GM19043 (cell line): ENCODE data around the gene CKS2.
A peak's percentile ranks its signal among the peaks of the same experiment; 100 is the strongest.
"Not testable (repeated sequence)": the region's sequence is repeated elsewhere in the genome, so short reads cannot be mapped to it uniquely, and the experiment has no call there.

Experiments used
- ATAC-seq: cut with Tn5 transposase; IDR thresholded peaks from one replicate; pipeline ENCODE4 v1.9.1; 2021; ENCODE audit warnings: low read depth; ENCODE audit not compliant: unreplicated experiment

Gene CKS2

DNA sequence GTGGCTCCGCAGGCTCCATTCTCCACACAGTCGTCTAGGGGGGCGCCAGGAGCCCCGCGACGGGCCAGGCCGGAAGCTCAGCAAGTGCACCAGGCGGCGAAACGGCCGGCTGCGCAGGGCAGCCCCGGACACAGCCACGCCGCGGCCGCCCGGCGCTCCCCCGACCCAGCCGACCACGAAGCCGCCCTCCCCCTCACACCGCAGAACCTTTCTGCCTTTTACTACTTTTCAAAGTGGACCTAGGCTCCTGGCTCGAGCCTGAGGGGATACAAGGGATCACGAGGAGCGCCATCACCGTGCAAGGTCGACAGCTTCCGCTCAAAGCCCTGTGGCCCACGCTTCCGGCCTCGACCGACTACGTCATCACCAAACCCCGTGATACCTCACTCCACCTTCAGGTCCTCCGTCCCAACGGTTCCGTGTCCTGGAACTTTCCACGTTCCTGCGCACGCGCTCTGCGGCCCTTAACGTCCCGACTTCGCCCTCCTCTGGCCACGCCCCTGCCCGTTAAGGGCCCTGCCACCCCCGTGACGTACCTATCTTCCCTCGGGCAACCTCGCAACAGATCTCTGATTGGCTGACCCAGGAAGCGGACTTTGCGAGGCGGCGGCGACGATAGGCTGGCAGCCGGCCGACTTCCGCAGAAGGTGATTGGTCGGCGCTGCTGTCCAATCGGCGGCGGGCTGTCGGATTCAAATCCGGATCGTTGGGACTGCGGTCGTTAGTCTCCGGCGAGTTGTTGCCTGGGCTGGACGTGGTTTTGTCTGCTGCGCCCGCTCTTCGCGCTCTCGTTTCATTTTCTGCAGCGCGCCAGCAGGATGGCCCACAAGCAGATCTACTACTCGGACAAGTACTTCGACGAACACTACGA, at the start of gene CKS2:
Gene CKS2 (plus strand): TSS at position 721 of the 871 bp plus-strand sequence. CDS start 98 bp downstream, at position 819.
- peak; percentile 90 for ATAC-seq

DNA sequence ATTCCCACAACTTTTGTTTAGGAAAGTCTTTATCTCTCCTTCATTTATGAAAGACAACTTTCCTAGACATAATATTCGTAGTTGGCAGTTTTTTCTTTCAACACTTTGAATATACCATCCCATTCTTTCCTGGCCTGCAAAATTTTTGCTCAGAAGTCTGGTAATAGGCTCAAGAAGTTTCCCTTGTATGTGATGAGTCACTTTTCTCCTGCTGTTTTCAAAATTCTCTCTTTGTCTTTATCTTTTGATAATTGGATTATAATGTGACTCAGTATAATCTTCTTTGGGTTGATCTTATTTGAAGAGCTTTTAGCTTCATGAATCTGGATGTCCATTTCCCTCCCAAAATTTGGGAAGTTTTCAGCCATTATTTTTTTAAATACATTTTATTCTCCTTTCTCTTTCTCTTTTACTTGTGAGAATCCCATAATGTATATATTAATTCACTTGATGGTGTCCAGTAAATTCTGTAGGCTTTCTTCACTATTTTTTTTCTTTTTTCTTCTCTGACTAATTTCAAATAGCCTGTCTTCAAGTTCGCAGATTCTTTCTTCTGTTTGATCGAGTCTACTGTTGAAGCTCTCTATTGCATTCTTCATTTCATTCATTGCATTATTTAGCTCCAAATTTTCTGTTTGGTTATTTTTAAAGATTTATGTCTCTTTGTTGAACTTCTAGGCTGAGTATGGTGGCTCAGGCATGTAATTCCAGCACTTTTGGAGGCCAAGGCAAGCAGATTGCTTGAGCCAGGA, 37.3 kb upstream of the CKS2 start:
- no peak for ATAC-seq

DNA sequence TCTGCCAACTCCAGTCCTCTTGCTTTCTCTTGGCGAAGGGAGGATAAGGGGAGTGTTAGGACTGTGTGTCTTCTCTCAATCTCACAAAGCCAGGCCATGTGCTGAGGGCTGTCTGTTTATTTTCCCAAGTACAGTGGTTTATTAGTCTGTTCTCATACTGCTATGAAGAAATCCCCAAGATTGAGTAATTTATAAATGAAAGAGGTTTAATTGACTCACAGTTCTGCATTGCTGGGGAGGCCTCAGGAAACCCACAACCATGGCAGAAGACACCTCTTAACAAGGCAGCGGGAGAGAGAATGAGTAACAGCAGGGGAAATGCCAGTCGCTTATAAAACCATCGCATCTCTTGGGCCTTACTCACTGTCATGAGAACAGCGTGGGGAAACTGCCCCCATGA, 36.2 kb upstream of the CKS2 start:
- no peak for ATAC-seq

DNA sequence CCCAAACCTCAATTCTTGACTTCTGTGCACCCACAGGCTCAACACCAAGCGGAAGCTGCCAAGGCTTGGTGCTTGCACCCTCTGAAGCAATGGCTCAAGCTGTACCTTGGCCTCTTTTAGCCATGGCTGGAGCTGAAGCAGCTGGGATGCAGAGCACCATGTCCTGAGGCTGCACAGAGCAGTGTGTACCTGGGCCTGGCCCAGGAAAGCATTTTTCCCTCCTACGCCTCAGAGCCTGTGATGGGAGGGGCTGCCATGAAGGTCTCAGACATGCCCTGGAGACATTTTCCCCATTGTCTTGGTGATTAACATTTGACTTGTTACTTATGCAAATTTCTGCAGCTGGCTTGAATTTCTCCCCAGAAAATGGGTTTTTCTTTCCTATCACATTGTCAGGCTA, 35.0 kb upstream of the CKS2 start:
- not testable (repeated sequence) for ATAC-seq

GRCh38 chr9:89277043-89277442, 34.0 kb upstream of the CKS2 start:
- no peak for ATAC-seq

- ATAC-seq: no peak
Measured at GRCh38 chr9:89277454-89277853, 33.5 kb upstream of the CKS2 start.

DNA sequence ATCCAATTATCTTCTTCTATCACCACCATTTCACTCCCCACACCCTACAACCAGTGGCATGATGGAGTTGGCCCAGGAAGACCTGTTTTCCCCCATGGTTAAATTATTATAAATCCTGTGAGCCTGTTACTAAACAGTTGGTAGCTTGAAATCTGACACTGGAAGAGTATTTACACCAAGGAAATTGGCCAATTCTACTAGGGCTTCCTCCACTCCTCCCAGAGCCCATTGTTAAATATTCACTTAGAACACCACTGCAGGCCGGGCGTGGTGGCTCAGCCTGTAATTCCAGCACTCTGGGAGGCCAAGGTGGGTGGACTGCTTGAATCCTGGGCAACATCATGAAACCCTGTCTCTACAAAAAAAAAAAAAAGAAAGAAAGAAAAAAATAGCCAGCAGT, 32.4 kb upstream of the CKS2 start:
- ATAC-seq: no peak

- no peak for ATAC-seq
Measured at GRCh38 chr9:89278997-89279739, 31.8 kb upstream of the CKS2 start.

DNA sequence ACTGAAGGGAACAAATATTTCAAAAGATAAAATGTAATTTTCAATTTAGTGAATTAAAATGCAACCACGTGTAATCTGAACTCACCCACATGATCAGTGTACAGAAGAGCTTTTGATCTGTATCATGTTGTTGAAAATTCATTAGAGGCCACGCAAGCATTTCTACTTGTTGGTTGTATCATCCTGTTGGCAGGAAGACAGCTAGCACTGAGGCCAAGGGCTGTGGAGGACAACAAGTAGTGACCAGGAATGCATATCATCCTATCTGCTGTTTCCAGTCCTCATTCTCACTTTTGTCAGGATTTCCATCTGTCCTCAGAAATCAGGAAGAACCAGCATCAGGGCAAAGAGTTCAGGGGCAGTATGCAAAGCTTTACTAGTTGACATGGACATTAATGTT, 29.9 kb upstream of the CKS2 start:
- ATAC-seq: no peak

DNA sequence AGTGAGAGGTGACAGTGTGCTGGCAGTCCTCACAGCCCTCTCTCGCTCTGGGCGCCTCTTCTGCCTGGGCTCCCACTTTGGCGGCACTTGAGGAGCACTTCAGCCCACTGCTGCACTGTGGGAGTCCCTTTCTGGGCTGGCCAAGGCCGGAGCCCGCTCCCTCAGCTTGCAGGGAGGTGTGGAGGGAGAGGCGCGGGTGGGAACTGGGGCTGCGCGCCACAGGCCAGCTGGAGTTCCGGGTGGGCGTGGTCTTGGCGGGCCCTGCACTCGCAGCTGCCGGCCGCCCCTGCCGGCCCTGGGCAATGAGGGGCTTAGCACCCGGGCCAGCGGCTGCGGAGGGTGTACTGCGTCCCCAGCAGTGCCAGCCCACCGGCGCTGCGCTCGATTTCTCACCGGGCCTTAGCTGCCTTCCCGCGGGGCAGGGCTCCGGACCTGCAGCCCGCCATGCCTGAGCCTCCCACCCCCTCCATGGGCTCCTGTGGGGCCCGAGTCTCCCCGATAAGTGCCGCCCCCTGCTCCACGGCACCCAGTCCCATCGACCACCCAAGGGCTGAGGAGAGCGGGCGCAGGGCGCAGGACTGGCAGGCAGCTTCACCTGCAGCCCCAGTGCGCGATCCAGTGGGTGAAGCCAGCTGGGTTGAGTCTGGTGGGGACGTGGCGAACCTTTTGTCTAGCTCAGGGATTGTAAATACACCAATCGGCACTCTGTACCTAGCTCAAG, 28.6 kb upstream of the CKS2 start:
- ATAC-seq: not testable (repeated sequence)

DNA sequence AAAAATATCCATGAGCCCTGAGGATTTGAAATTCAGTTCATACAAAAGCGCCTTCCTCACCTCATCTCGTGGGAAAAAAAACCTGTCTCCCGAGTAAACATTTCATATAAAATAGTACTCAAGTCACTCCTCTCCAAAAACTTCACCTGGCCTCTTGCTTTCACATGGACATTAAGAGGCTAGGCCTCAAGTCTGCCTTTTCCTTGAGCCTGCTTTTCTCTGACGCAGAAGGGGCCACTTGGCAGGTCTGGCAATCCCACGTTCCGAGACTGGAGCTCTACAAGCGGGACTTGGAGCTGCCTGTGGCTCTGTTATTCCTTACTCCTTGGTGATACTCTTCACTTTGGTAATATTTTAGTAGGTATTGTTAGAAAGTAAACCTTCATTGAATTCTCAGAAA, 26.9 kb upstream of the CKS2 start:
- ATAC-seq: no peak

- ATAC-seq: no peak
Measured at GRCh38 chr9:89291741-89292140, 19.3 kb upstream of the CKS2 start.

DNA sequence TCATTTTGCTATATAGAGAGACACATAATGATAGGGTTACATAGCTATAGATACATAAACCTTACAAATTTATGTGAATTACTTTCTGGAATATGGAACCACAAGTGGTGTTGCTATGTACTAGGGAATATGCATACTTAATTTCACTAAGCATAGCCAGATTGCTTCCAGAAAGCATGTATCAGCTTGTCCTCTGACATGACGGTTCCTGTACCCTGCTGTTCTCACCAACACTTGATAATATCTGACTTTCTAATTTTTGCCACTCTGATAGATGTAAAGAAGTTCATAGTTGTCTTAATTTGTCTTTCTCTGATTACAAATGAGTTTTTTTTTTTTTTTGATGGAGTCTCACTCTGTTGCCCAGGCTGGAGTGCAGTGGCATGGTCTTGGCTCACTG, 18.0 kb upstream of the CKS2 start:
- no peak for ATAC-seq

DNA sequence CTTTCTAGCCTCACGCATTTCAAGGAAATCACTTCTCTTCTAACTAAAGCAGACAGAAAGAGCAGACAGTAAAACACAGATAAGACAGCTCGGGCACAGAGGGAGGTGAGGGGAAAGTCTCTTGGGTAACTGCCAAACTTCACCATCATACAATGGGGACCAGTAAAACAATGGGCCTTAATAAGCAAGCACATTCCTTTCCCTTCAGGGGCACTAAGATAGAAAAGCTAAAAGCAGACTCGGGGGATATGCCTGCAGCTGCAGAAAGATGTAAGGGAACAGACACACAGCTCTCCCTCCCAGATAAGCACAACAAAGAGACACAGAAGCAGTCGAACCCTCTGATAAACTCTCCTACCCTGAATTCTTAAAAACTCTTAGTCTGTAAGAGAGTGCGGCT, 15.6 kb upstream of the CKS2 start:
- no peak for ATAC-seq

- not testable (repeated sequence) for ATAC-seq
Measured at GRCh38 chr9:89301996-89302395, 9.0 kb upstream of the CKS2 start.

- no peak for ATAC-seq
Measured at GRCh38 chr9:89304020-89304833, 6.8 kb upstream of the CKS2 start.

GRCh38 chr9:89304834-89305188, 6.2 kb upstream of the CKS2 start:
- no peak for ATAC-seq

DNA sequence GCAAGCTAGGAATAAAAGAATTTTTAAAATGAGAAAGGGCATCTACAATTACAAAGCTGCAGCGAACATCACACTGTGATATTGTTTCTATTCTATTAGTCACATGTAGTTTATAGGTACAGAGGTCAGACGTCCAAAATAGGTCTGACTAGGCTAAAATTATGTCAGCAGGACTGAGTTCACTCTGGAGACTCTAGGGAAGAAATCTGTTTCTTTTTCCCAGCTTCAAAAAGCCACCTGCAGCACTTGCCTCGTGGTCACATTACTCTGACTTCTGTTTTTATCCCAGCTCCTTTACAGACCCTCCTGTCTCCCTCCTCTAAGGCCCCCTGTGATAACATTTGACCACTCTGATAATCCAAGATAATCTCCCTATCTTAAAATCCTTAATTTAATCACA, 5.1 kb upstream of the CKS2 start:
- no peak for ATAC-seq

GRCh38 chr9:89309166-89309565, 1.8 kb upstream of the CKS2 start:
- ATAC-seq: no peak
